Head of caudate nucleus (tissue), 42 donors: ENCODE data around the gene FAM174C.
A peak's percentile ranks its signal among the peaks of the same experiment; 100 is the strongest.

Experiments used
- DNase-seq, 42 donors: peaks; one replicate each; pipeline versions ENCODE4 v3.0.0 to v3.0.0-alpha.2; 2020 to 2021; ENCODE audit warnings: mixed read lengths in 7 of 42
- intact Hi-C: fragments of 100-400 bp; cut with DNase I; formaldehyde crosslinking; loops from one replicate; pipeline ENCODE4 v1.15.0; 2022

FAM174C gene

GRCh38 chr19:1322198-1322981 lies 47.1 kb downstream of the FAM174C start:
- no peak for DNase-seq
- intact Hi-C loops = no loop called here

- no peak for DNase-seq
- intact Hi-C loops = no loop called here
Measured at GRCh38 chr19:1324249-1324805, 49.0 kb downstream of the FAM174C start.

GRCh38 chr19:1324806-1325567 lies 49.7 kb downstream of the FAM174C start:
- DNase-seq = peak; percentile 53 to 85 (median 76)
- intact Hi-C loops = no loop called here

GRCh38 chr19:1325568-1326294 lies 50.4 kb downstream of the FAM174C start:
- intact Hi-C loops = no loop called here
- DNase-seq = no peak

GRCh38 chr19:1327125-1327524 lies 51.8 kb downstream of the FAM174C start:
- intact Hi-C loops = no loop called here
- DNase-seq = no peak
